AG04449 (cell line): ENCODE data around the gene PLRG1.

Experiments
- CTCF ChIA-PET: fragments of 350-600 bp; formaldehyde crosslinking; extraction: SDS; loops from one replicate; lab custom pipeline; 2021; ENCODE audit warnings: antibody characterized with exemption; lab: Yijun Ruan, JAX
- POLR2A ChIA-PET: fragments of 400-600, 350-600 bp; formaldehyde crosslinking; extraction: SDS; loops from one replicate; lab custom pipeline; 2020; ENCODE audit warnings: antibody characterized with exemption, inconsistent platforms; lab: Yijun Ruan, JAX
- DNase-seq: peaks from one replicate; pipeline ENCODE4 v3.0.0-alpha.2; 2010; ENCODE audit warnings: low read depth, low spot score
- H3K4me3 ChIP-seq: 2 replicates; pipeline ENCODE4 v1.5.1; 2011; ENCODE audit warnings: low read depth, mild to moderate bottlenecking, control low read depth, low read length
- TF ChIP-seq, protein P1 (sequence below): IDR thresholded peaks from one replicate; pipeline ENCODE4 v1.5.1; 2011; ENCODE audit warnings: mild to moderate bottlenecking, moderate library complexity, low read length, control low read depth, inconsistent platforms; ENCODE audit not compliant: insufficient read depth; ENCODE audit errors: missing control alignments

Gene PLRG1

DNA sequence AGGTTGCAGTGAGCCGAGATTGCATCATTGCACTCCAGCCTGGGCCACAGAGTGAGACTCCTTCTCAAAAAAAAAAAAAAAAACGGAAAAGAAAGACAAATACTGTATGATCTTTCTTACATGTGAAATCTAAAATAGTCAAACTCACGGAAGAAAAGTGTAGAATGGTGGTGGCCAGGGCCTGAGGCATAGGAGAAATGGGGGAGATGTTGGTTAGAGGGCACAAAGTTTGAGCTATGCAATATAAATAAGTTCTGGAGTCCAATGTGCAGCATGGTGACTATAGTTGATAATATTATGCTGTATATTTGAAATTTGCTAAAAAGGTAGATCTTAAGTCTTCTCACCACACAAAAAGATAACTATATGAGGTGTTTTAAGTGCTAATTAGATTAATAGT lies 41.7 kb upstream of the PLRG1 start:
- H3K4me3 ChIP-seq, result no peak overlapping the region
- CTCF ChIA-PET, result interaction anchor here (1.1 kb wide), 1 partner anchor 33 kb away, joined by 3 read pairs; no protein-coding TSS in a partner anchor
- TF ChIP-seq, protein P1, sequence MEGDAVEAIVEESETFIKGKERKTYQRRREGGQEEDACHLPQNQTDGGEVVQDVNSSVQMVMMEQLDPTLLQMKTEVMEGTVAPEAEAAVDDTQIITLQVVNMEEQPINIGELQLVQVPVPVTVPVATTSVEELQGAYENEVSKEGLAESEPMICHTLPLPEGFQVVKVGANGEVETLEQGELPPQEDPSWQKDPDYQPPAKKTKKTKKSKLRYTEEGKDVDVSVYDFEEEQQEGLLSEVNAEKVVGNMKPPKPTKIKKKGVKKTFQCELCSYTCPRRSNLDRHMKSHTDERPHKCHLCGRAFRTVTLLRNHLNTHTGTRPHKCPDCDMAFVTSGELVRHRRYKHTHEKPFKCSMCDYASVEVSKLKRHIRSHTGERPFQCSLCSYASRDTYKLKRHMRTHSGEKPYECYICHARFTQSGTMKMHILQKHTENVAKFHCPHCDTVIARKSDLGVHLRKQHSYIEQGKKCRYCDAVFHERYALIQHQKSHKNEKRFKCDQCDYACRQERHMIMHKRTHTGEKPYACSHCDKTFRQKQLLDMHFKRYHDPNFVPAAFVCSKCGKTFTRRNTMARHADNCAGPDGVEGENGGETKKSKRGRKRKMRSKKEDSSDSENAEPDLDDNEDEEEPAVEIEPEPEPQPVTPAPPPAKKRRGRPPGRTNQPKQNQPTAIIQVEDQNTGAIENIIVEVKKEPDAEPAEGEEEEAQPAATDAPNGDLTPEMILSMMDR, result no peak
- POLR2A ChIA-PET, result no interaction called here
- no peak for DNase-seq

DNA sequence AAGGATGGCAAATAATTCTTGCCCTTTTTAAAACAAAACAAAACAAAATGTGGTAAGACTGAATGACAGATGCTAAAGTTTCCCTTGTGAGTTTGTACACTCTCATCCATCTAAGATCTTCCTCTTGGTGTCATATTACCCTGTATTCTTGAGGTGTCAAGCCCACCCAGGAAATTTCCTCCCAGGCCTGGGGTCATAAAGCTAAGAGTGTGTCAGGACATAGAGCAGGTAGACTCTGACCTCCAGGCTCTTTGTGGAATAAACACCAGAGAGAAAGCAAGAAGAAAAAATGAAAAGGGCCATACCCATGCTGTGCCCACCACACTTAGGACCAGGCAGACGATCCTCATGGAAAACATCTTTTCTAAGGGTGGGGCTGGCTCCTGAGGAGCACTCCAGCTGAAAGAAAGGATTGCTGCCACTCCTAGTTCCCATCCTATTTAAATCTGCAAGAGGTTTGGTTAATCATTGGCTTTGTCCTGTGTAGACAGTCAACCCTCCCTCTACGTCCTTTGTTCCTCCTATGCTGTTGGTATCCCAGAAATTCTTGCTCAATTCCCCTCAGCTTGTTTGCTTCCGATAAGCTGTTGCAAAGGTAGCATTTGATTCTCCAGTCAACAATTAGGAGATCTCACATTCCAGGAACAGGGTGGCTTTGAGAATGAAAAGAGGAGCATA lies 40.3 kb upstream of the PLRG1 start, which contains the start of gene FGA:
Gene FGA, minus strand, starts transcription at position 414 of the 678 bp plus-strand sequence. Its CDS starts 55 bp downstream, at position 359.
- TF ChIP-seq, protein P1, result no peak
- no peak within 1 kb of the TSS for H3K4me3 ChIP-seq
- ChIA-PET POLR2A (no interaction called here), CTCF (interaction anchor here (1.4 kb wide), 1 partner anchor 31 kb away, joined by 4 read pairs; no protein-coding TSS in a partner anchor)
- no peak for DNase-seq

DNA sequence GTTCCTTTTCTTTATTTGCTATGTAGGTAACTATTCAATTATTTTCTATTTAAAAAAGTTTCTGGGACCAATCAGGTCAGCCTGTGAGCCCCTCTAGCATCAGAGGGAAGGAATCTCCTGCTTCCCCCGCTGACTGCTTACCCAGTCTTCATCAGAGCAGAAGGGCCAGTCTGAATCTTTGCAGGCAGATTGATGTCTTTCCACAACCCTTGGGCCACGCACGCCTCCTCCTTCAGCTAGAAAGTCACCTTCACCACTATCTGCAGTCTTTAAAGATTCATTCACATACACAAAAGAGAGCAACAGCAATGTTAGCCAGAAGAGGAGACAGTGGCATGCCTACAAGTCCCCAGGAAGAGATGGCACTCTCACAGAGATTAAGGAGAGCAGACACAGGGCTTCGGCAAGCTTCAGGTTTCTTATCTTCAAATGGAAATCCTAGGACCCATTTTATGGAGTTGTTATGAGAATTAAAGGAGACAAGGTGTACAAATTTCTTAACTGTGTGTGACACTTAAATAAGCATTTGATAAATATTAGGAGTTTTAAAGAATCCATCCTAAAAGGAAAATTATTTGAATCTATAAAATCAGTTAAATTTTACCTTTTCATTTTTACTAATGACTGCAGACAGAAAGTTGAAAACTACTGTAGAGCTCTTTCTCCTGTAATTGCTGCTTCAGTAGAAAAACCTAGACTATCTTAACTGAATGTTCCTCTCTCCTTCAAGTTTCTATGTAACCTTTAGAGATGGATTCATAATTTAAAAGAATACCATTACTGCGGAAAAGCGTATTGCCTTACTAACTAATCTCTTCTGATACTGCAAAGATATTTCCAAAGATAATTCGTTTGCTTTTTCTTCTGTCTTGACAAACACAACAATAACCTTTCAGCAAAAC lies 39.3 kb upstream of the PLRG1 start:
- POLR2A ChIA-PET, result no interaction called here
- no peak overlapping the region for H3K4me3 ChIP-seq
- CTCF ChIA-PET, result interaction anchor here (1.4 kb wide), 1 partner anchor 30 kb away, joined by 4 read pairs; no protein-coding TSS in a partner anchor
- TF ChIP-seq, protein P1, result no peak
- DNase-seq, result no peak

DNA sequence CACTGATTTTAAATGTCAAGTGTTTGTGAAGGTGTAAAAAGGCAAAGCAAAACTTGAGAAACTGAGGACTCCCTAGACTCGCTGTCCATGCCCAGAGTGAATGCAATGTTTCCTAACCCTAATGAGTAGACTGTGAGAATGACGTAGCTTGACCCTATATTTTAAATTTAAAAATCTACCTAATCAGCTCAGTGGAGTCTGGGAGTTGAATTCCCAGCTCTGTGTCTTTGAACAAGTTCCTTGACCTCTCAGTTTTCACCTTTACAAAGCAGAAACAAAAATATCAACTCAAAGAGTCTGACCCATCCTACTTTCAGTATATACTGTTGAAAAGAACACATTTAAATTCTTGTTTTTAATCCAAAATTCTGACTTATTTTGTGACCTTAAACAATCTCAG lies 38.0 kb upstream of the PLRG1 start:
- H3K4me3 ChIP-seq, result no peak overlapping the region
- no peak for DNase-seq
- TF ChIP-seq, protein P1, result no peak
- ChIA-PET CTCF (interaction anchor here (1.5 kb wide), 1 partner anchor 34 kb away, joined by 3 read pairs; no protein-coding TSS in a partner anchor), POLR2A (no interaction called here)

DNA sequence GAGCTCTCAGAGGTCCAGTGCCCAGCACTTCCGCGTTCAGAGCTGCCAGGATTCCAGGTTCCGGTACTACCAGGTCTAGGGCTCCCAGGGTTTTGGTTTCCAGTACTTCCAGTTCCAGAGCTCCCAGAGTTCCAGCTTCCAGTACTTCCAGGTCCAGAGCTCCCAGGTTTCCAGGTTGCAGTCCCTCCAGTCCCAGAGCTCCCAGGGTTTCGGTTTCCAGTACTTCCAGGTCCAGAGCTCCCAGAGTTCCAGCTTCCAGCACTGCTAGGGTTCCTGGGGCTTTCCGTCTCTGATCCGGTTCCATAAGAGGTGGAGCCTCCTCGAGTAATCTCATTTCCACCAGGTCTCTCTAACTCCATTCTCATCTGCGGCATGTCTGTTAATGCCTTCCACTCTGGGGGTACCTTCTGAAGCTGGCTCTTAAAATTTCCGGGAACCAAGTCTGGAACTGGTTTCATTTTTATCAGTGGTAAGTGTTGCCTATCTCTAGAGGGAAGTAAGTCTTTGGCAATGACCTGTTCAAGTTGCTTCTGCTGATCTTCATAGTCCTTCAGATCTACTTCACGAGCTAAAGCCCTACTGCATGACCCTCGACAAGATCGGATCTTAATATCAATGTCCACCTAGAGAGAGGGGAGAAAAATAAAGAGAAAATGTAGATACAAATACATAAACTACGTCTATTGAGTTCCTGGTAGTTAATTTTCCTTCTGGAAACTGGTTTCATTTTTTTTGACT lies 36.3 kb upstream of the PLRG1 start:
- POLR2A ChIA-PET, result no interaction called here
- TF ChIP-seq, protein P1, result no peak
- CTCF ChIA-PET, result no interaction called here
- no peak overlapping the region for H3K4me3 ChIP-seq
- DNase-seq, result no peak
